ENCODE measurements around the gene CITED1.

CITED1 gene

GRCh38 chrX:72269671-72270251 is 36.0 kb downstream of the CITED1 start:
- no peak for DNase-seq

- DNase-seq = no peak
These were observed 36.9 kb downstream of the CITED1 start for GRCh38 chrX:72268597-72269365.

GRCh38 chrX:72265263-72265662 is 40.5 kb downstream of the CITED1 start:
- DNase-seq = no peak

GRCh38 chrX:72262077-72262476 is 43.6 kb downstream of the CITED1 start:
- no peak for DNase-seq

DNA sequence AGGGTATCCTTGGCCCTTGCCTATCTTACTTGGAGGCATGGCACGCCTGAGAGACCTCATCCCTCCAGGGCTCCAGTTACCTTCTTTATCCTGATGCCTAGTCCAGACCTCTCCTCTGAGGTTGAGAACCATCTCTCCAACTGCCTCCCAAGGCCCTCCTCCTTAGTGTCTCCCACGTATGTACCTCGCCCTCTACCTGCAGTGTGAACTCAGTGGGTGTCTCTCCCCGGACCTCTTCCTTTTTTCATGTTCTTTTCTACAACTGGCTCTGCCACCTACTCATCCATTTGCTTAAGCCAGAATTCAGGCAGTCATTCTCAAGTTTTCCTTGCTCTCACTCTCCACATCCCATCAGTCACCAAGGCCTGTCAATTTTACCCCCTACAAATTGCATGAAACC is 45.3 kb downstream of the CITED1 start:
- no peak for DNase-seq

DNA sequence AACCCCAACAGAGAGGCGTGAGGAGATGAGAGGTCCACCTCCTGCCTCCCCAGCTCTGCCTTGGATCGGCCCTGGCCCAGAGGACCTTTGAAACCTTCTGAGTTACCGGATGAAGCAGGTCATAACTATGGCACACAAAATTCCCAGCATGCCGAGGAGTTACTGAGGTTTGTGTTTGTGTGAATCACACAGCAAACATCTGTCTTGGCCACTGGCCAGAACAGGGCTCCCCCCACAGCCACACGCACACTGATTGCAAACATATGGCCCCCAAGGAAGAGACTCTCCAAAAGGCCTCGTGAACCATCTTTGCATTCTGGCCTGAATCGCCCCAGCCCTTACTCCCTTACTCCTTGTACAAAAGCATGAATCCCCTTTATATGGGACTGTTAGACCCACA is 47.5 kb downstream of the CITED1 start:
- no peak for DNase-seq

DNA sequence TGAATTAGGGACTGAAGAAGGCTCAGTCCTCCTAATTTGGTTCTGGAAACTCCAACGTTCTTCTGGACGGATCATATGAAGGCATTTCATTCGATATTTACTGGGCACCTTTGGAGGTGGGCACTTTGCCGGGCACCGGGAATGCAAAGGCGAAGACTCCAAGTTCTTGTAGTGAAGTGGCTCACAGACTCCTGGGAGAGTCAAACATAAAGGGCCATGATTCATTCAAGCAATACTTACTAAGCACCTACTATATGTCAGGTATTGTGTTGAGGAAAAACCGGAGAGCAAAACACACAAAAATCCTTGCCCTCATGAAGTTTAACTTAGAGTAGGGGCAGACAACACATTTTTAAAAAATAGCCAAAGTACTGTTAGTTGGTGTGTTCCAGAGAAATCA is 49.9 kb downstream of the CITED1 start:
- no peak for DNase-seq

GRCh38 chrX:72255445-72255844 is 50.3 kb downstream of the CITED1 start:
- DNase-seq = no peak

- no peak for DNase-seq
These were observed 50.9 kb downstream of the CITED1 start for GRCh38 chrX:72254816-72255215.

GRCh38 chrX:72253686-72254085 is 52.0 kb downstream of the CITED1 start:
- no peak for DNase-seq

Measured in CD4-positive, alpha-beta T cell treated with Interleukin-1 beta for 1 hour (primary cell).